Stimulated activated CD4-positive, alpha-beta T cell treated with anti-CD3 and anti-CD28 coated beads, Interleukin-15, amount 100 ng/mL, for 1 hour (primary cell): ENCODE results near the gene PANX2.

Experiments
- DNase-seq, 2 donors: peaks; one replicate each; pipeline ENCODE4 v3.0.0-alpha.2; 2020; ENCODE audit warnings: low read depth in 1 of 2, low spot score in 1 of 2

The PANX2 gene

DNA sequence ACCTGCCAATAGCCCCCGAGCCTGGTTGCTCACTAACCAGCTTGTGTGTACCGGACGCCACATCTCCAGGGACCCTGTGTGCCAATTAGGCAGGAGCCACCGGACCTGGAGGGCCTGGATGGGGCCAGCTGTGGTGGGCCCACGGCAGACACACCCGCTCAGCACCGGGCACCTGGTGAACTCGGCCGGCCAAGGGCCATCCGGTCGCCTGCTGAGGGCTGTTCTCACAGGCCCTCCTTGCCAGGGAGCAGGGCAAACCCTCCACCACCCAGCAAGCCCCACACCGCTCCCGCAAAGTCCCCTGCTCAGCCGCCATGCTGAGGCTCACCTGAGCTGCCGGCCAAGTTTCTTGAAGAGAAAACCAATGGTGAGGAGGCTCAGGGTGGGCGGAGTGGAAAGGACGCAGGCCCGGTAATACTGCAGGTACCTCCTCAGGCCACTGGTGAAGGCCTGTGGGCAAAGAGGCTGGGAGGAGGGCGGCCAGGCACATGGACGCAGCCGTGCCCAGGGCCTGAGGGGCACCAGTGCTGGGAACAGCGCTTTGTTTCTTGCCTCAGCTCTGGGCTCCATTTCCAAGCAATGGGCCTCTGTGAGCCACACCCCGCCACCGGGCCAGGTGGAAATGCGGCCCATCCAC lies 57.2 kb downstream of the PANX2 start:
- DNase-seq: no peak

DNA sequence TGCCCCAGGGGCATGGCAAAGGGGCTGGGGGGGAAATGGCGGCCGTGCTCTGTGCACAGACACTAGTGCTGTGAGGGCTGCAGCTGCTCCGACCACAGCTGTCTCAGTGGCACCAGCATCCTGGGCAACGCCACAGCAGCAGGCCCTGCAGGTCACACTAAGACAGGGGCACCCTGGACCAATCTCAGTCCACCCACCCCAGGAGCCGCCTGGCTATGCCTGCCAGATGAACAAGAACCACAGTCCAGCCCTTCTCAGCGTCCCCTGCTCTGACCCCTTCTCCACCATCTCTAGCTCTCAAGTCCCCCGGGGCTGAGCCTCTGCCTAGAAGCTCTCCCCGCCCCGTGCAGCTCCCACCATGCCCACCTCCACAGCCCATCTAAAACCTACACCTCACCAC lies 57.8 kb downstream of the PANX2 start:
- DNase-seq: no peak

DNA sequence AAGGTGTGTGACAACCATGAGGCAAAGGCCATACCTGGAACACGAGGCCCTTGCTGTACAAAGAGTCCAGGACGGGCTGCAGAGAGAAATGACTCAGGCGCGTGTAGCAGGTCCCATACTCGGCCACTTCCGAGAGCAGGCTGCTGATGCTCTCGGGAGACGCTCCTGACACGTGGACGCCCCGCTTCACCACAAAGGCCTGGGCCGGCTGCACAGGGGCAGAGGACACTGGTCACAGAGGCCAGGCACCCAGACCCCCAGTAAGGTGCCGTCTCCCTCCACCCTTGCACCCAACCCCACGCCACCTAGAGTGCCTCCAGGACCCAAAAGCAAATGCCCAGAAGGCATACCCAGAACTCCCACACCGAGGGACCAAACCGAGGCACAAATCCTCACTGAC lies 58.8 kb downstream of the PANX2 start:
- no peak for DNase-seq
